HG02973 (cell line): ENCODE measurements around the gene PLS1.
"Not testable (repeated sequence)": the region's sequence is repeated elsewhere in the genome, so short reads cannot be mapped to it uniquely, and the experiment has no call there.

Source experiments
- ATAC-seq: cut with Tn5 transposase; IDR thresholded peaks from one replicate; pipeline ENCODE4 v1.9.1; 2021; ENCODE audit warnings: moderate library complexity; ENCODE audit not compliant: unreplicated experiment

PLS1 gene, protein sequence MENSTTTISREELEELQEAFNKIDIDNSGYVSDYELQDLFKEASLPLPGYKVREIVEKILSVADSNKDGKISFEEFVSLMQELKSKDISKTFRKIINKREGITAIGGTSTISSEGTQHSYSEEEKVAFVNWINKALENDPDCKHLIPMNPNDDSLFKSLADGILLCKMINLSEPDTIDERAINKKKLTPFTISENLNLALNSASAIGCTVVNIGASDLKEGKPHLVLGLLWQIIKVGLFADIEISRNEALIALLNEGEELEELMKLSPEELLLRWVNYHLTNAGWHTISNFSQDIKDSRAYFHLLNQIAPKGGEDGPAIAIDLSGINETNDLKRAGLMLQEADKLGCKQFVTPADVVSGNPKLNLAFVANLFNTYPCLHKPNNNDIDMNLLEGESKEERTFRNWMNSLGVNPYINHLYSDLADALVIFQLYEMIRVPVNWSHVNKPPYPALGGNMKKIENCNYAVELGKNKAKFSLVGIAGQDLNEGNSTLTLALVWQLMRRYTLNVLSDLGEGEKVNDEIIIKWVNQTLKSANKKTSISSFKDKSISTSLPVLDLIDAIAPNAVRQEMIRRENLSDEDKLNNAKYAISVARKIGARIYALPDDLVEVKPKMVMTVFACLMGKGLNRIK

GRCh38 chr3:142595951-142596725, at the start of gene PLS1:
Gene PLS1 (plus strand): TSS chr3:142596393. CDS start chr3:142664238, 67,845 bp downstream.
- peak; percentile 79 for ATAC-seq

- ATAC-seq = no peak
Measured at GRCh38 chr3:142549986-142550385, 46.2 kb upstream of the PLS1 start.

DNA sequence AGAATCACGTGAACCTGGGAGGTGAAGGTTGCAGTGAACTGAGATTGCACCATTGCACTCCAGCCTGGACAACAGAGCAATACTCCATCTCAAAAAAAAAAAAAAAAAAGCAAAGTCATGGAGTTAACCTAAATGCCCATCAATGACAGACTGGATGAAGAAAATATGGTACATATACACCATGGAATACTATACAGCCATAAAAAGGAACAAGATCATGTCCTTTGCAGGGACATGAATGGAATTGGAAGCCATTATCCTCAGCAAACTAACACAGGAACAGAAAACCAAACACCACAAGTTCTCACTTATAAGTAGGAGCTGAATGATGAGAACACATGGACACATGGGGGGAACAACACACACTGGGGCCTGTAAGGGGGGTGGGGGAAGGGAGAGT, 43.6 kb upstream of the PLS1 start:
- ATAC-seq = not testable (repeated sequence)

DNA sequence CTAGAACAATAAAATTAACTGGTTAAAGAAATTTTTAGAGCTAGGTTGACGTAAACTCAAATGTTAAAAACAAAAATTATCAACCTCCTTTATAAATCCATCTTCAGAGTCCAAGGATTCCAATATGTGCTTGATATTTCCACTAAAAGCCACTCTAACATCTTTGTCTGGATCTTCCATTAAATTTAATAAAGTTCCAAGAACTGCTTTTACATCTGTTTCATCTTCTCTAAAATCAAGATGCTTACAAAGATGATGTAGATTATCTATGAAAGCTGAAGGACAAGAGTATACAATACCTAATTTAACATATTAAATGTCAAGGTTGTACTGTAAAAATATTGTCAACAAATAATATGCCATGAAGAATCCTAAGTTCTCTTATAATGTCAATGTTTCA, 42.5 kb upstream of the PLS1 start:
- no peak for ATAC-seq

DNA sequence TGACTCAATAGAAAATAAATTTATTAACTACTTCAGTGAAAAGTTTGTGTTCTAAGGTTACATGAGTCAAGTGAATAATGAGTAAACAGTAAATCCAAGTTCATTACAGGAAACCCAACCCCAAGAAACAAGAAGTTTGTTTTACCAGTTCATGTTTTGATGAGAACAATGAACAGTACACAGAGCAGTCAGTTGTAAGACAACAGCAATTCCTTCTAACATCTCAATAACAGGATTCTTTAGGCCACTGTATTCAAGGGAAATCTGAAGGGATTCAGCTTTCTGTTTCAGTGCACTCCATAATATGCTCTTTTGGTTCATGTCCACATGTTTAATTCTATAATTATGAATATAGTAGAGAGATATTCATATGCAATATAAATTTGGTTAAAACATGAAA, 36.1 kb upstream of the PLS1 start:
- ATAC-seq = no peak

GRCh38 chr3:142563496-142563997, 32.6 kb upstream of the PLS1 start:
- ATAC-seq = no peak

GRCh38 chr3:142566096-142566495, 30.1 kb upstream of the PLS1 start:
- ATAC-seq = no peak

GRCh38 chr3:142568393-142569017, 27.7 kb upstream of the PLS1 start:
- ATAC-seq = no peak

DNA sequence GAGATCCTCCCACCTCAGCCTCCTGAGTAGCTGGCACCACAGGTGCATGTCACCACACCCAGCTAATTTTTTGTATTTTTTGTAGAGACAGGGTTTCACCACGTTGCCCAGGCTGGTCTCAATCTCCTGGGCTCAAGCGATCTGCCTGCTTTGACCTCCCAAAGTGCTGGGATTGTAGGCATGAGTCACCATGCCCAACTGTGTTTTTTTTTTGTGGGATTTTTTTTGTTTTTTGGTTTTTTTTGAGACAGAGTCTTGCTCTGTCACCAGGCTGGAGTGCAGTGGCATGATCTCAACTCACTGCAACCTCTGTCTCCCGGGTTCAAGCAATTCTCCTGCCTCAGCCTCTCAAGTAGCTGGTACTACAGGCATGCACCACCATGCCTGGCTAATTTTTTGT, 26.8 kb upstream of the PLS1 start:
- ATAC-seq = not testable (repeated sequence)

DNA sequence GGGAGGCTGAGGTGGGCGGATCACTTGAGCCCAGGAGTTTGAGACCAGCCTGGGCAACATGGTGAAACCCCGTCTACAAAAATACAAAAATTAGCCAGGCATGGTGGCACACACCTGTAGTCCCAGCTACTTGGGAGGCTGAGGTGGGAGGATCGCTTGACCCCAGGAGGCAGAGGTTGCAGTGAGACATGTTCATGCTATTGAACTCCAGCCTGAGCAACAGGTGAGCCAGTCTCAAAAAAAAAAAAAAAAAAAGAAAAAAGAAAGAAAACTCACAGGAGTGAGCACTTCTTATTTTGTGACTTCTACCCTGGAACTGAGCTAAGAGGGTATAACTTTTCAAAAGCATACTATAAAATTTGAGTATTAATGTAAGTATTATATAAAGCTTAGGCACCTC, 22.0 kb upstream of the PLS1 start:
- not testable (repeated sequence) for ATAC-seq

DNA sequence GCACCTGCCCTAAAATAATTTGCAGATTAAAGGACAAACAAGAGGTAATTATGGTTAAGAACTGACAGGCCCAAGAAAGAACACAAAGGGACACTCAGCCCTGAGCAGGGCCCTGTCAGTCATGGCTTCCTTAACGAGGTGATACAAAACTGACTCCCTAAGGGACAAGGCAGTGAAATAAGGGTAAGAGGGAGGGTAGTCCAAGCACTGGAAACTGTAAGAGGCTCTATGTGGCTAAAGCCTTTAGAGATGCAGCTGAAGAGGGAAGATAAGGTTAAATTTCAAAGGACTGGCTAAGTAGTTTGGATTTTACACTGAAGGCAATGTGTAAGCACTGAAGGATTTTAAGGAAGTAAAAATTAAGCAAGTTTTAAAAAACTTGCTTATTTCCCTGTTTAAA, 21.5 kb upstream of the PLS1 start:
- no peak for ATAC-seq

GRCh38 chr3:142576792-142577191, 19.4 kb upstream of the PLS1 start:
- ATAC-seq = no peak

DNA sequence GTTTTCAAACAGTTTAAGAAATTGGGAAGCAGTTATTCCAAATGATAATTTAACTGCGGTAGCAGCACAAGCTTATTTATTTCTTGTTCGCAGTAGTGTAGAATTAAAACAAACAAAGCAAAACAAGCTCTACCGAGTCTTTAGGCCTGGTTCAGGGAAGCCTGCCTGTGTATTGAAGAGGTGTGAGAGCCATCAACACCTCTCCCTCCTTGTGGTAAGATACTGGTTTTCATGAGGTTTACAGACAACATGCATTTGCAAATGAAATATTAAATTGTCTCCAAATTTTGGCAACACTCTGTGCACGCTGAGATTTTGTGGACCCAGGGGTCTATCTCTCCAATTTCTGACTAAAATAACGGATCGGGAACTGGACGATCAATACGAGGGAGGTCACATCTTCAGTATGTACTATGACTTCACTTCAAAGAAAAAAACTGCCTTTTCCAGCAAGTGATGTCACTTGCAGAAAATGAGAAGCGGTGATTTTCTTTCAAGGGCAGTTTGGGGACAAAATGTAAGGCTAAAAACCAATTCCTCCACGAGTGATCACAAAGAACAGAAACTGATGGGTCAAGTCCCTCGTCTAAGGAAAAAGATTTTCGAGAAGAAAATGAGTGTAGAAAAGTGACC, 18.4 kb upstream of the PLS1 start:
- ATAC-seq = no peak

DNA sequence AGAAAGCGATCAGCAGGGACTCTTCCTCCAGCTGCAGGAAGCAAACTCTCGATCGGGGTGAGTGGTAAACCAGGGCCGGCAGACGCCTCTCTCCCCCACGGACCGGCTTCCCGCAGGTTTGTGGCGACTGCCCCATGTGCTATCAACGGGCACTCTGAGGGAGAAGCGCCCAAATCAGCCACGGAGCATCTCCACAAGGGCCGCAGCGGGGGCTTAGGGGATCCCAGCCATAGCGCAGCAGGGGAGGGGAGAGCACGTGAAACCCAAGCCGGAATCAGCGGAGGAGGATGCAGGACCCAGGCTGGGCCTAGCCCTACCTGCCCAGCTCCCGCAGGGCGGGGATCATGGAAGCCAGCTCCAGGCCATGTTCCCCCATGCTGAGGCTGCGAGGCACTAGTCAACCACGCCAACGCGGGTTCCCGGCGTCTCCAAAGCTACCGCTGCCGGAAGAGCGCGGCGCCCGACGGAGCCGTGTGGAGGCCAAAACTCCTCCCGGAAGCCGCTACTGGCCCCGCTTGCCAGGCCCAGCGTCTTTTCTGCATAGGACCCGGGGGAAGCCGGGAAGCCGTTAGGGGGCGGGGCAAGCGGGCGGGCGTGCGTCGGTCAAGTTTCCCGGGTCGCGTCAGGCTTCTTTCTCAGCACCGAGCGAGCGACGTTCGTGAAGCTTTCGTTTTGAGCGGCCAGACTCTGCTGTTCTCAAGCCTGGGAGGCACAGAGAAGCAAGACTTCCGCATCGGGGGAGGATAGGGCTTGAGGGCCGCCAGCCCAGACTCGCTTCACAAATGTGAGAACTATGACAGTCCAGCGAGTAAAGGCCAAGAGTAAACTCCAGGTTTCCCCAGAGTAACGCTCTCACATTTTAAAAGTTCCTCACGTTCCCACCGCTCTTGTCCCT, 17.6 kb upstream of the PLS1 start, which contains the start of gene ATR:
ATR (minus strand) TSS at position 405 of the 895 bp plus-strand sequence; CDS start at position 376, 29 bp downstream.
- peak; percentile 94 for ATAC-seq

DNA sequence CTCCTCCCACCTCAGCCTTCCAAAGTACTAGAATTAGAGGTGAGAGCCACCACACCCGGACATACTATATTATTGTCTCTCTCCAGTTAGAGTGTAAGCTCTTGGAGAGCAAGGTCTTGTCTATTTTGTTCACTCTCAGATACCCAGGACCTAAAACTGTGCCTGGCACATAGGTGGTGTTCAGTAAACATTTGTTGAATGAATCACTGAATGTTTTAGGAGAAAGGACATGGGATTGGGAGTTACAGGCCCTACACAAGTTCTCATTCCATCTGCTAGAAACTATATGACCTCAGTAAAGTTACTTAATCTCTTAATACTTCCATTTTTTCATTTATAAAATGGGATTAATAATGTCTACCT, 16.2 kb upstream of the PLS1 start:
- no peak for ATAC-seq

DNA sequence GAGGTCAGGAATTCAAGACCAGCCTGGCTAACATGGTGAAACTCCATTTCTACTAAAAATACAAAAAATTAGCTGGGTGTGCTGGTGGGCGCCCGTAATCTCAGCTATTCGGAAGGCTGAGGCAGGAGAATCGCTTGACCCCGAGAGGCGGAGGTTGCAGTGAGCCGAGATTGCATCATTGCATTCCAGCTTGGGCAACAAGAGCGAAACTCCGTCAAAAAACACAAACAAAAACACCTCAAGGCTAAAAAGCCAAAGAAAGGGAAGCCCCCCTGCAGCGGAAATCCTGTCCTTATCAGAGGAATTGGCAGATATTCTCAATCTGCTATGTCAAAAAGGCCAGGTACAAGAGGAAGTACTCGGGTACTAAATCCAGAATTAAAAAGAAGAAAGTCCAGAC, 15.1 kb upstream of the PLS1 start:
- ATAC-seq = not testable (repeated sequence)

- no peak for ATAC-seq
Measured at GRCh38 chr3:142586803-142587406, 9.3 kb upstream of the PLS1 start.

GRCh38 chr3:142588703-142589102, 7.5 kb upstream of the PLS1 start:
- no peak for ATAC-seq

- ATAC-seq = not testable (repeated sequence)
Measured at GRCh38 chr3:142592268-142592667, 3.9 kb upstream of the PLS1 start.
